A673 (cell line): ENCODE measurements around the gene FMO5. TPM values are rescaled to one million over a fixed set of nuclear protein-coding genes. Genes with fewer than 3 reads are reported as not detected.

Experiments used
- BruUV-seq: library from RNA; stranded (reverse); fragments of 400-500 nt; replicated peaks from 2 replicates; lab custom pipeline; 2021; lab: Mats Ljungman, UMichigan
- CTCF ChIA-PET: fragments of 300-600 bp; sonication (Branson Sonifier 250); formaldehyde crosslinking; loops from one replicate; lab custom pipeline; 2022; ENCODE audit warnings: antibody characterized with exemption; lab: Charles Lee
- POLR2A ChIA-PET: fragments of 300-600 bp; sonication (Branson Sonifier 250); formaldehyde crosslinking; loops from one replicate; lab custom pipeline; 2022; ENCODE audit warnings: antibody characterized with exemption; ENCODE audit not compliant: low non-redundant PET; lab: Charles Lee
- DNase-seq: peaks from one replicate; pipeline ENCODE4 v3.0.0-alpha.2; 2015; ENCODE audit warnings: low spot score
- H3K27ac ChIP-seq: fragments of 200-600 bp; sonication (generic); 2 replicates; pipeline ENCODE4 v1.5.1; 2016; ENCODE audit warnings: mixed run types, low read depth, mild to moderate bottlenecking, mixed read lengths, antibody characterized with exemption, low read length; ENCODE audit not compliant: poor library complexity, severe bottlenecking
- H3K27me3 ChIP-seq: fragments of 200-600 bp; sonication (generic); replicated peaks from 2 replicates; pipeline ENCODE4 v1.6.1; 2017; ENCODE audit warnings: mixed run types, low read depth, mild to moderate bottlenecking, mixed read lengths, antibody characterized with exemption, low read length; ENCODE audit not compliant: insufficient read depth, poor library complexity
- H3K36me3 ChIP-seq: fragments of 200-600 bp; sonication (generic); 2 replicates; pipeline ENCODE4 v1.6.1; 2016; ENCODE audit warnings: mixed run types, mild to moderate bottlenecking, mixed read lengths, antibody characterized with exemption, low read length; ENCODE audit not compliant: insufficient read depth, poor library complexity, severe bottlenecking
- H3K4me1 ChIP-seq: fragments of 200-600 bp; sonication (generic); 2 replicates; pipeline ENCODE4 v1.6.1; 2017; ENCODE audit warnings: mixed run types, mild to moderate bottlenecking, mixed read lengths, antibody characterized with exemption, low read length; ENCODE audit not compliant: insufficient read depth, poor library complexity, severe bottlenecking
- H3K4me3 ChIP-seq: fragments of 200-600 bp; sonication (generic); 2 replicates; pipeline ENCODE4 v1.5.1; 2016; ENCODE audit warnings: low read depth, mixed run types, mild to moderate bottlenecking, mixed read lengths, low read length; ENCODE audit not compliant: poor library complexity, severe bottlenecking
- H3K9me3 ChIP-seq: fragments of 200-600 bp; sonication (generic); 2 replicates; pipeline ENCODE4 v1.6.1; 2016; ENCODE audit warnings: mixed run types, low read depth, mild to moderate bottlenecking, mixed read lengths, antibody characterized with exemption, low read length; ENCODE audit not compliant: poor library complexity, severe bottlenecking
- EZH2 ChIP-seq: fragments of 200-600 bp; sonication (generic); IDR thresholded peaks from 2 replicates; pipeline ENCODE4 v1.6.1; 2017; ENCODE audit warnings: borderline replicate concordance, low read depth, mild to moderate bottlenecking, mixed read lengths, antibody characterized with exemption, low read length; ENCODE audit not compliant: poor library complexity, severe bottlenecking
- intact Hi-C: fragments of 100-400 bp; cut with micrococcal nuclease; formaldehyde crosslinking; loops from one replicate; pipeline ENCODE4 v1.10.0; 2022; ENCODE audit not compliant: unreplicated experiment
- total RNA-seq: library from RNA; stranded (reverse); gene quantifications from 2 replicates; pipeline ENCODE4 v1.2.3, GENCODE V29; 2021
- TF ChIP-seq, protein P1 (sequence below): fragments of 300-800, 200-600 bp; sonication (generic); conservative IDR thresholded peaks from 2 replicates; pipeline ENCODE4 v1.5.1; 2017; ENCODE audit warnings: low read depth, mild to moderate bottlenecking, antibody characterized with exemption, low read length, moderate library complexity, mixed read lengths

FMO5 gene
- total RNA-seq, 1 experiment from 2014 or later, result 0.24 TPM

DNA sequence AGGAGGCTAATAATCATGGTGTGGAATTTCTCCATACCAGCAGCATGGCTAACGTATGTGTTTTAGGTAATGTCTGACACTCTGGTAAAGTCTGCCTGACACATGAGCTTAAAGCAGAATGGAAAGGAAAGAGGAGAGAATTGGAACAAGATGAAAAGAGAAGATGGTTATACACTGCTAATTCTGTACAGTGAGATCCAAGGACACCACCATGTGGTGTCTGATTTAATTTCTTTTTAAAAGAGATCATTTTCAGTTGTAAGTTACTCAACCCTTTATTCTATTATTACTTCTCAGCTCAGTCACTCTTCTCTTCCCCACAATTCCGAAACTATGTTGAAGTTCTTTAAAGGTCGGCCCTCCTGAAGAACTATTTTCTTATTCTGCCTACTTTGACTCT lies 68.5 kb downstream of the FMO5 start:
- intact Hi-C loops, result no loop called here
- TF ChIP-seq, protein P1, sequence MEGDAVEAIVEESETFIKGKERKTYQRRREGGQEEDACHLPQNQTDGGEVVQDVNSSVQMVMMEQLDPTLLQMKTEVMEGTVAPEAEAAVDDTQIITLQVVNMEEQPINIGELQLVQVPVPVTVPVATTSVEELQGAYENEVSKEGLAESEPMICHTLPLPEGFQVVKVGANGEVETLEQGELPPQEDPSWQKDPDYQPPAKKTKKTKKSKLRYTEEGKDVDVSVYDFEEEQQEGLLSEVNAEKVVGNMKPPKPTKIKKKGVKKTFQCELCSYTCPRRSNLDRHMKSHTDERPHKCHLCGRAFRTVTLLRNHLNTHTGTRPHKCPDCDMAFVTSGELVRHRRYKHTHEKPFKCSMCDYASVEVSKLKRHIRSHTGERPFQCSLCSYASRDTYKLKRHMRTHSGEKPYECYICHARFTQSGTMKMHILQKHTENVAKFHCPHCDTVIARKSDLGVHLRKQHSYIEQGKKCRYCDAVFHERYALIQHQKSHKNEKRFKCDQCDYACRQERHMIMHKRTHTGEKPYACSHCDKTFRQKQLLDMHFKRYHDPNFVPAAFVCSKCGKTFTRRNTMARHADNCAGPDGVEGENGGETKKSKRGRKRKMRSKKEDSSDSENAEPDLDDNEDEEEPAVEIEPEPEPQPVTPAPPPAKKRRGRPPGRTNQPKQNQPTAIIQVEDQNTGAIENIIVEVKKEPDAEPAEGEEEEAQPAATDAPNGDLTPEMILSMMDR, result 0 out of 2 replicates have a peak, but pooled peaks have one; percentile 9
- TF ChIP-seq EZH2, result no peak
- no peaks in the 10 kb centered on the region for H3K4me1 ChIP-seq
- ChIA-PET POLR2A (no interaction called here), CTCF (no interaction called here)
- peaks cover 13% of the 10 kb centered on the region for H3K36me3 ChIP-seq
- H3K27me3 ChIP-seq, result no peaks in the 10 kb centered on the region
- no peak overlapping the region for H3K4me3 ChIP-seq
- H3K27ac ChIP-seq, result no peak overlapping the region
- no peak for DNase-seq
- H3K9me3 ChIP-seq, result no peaks in the 10 kb centered on the region
- no TSS peak for BruUV-seq

DNA sequence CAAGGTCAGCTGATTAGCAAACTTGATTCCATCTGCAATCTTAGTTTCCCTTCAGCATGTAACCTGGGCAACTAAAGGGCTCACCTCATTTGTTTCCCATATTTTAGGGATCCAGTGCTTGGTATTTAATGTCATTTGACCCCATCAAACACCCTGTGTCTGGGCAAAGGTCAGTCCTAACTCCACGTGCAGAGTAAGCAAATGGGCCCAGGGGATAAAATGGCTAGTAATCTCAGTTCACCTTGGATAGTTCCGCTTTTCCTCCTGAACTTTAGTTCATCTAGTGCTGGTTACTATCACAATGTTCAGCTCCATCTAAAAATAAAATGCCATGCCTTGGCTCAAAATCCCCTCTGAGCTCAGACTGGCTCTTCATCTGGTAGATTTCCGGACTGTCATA lies 72.4 kb downstream of the FMO5 start:
- H3K27me3 ChIP-seq, result no peaks in the 10 kb centered on the region
- H3K4me3 ChIP-seq, result no peak overlapping the region
- H3K9me3 ChIP-seq, result no peaks in the 10 kb centered on the region
- H3K27ac ChIP-seq, result no peak overlapping the region
- DNase-seq, result no peak
- BruUV-seq, result no TSS peak
- ChIA-PET POLR2A (no interaction called here), CTCF (no interaction called here)
- intact Hi-C loops, result no loop called here
- TF ChIP-seq EZH2, result no peak
- TF ChIP-seq, protein P1, result no peak
- H3K36me3 ChIP-seq, result peaks cover 5% of the 10 kb centered on the region
- H3K4me1 ChIP-seq, result no peaks in the 10 kb centered on the region

DNA sequence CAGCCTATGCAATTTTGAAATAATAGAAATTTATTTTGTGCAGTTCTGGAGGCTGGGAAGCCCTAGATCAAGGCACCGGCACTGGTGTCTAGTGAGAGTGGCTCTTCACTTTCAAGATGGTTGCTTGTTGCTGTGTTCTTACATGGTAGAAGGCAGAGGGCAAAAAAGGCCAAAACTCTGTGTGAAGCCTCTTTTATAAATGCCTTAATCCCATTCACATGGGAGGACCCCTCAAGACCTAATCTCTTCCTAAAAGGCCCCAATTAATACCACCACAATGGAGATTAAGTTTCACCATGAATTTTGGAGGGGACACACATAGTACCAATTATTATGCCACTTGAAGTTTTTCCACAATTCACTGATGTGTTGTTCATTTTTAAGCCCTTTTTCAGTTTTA lies 73.9 kb downstream of the FMO5 start:
- POLR2A ChIA-PET, result no interaction called here

More for the DNA sequence above, 73.9 kb downstream of the FMO5 start:
- DNase-seq, result no peak
- CTCF ChIA-PET, result no interaction called here
- no peaks in the 10 kb centered on the region for H3K9me3 ChIP-seq
- intact Hi-C loops, result no loop called here
- H3K36me3 ChIP-seq, result no peaks in the 10 kb centered on the region
- no peak for TF ChIP-seq EZH2
- TF ChIP-seq, protein P1, result no peak
- no peaks in the 10 kb centered on the region for H3K4me1 ChIP-seq
- BruUV-seq, result no TSS peak
- no peak overlapping the region for H3K4me3 ChIP-seq
- no peaks in the 10 kb centered on the region for H3K27me3 ChIP-seq
- no peak overlapping the region for H3K27ac ChIP-seq
